ENCODE data around the gene LUC7L.

DNA sequence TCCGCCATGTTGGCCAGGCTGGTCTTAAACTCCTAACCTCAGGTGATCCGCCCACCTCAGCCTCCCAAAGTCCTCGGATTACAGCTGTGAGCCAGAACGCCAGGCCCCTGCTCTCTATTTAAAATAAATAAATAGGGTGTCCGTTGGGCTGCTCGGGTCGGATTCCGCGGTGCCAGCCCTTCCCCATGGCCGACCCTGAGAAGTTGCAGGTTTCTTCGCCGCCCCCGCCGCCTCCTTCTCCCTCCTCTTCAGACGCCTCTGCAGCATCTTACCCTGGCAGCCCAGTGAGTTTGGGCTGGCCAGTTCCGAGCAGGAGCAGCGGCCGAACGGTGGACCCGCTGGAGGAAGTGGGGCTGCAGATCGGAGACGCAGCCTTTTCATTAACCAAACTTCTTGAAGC lies 1.7 kb upstream of the LUC7L start:
- TF ChIP-seq CTCF (IDR thresholded peaks at IDR 0.05) (no peak), ZFX (IDR thresholded peaks at IDR 0.05; ENCODE audit: borderline replicate concordance) (no peak)
